CD14-positive monocyte (primary cell): Measurements from ENCODE around the gene PBOV1. TPM values are rescaled to one million over a fixed set of nuclear protein-coding genes. Genes with fewer than 3 reads are reported as not detected.

Source experiments
- DNase-seq, 3 donors: peaks; one replicate each; pipeline ENCODE4 v3.0.0-alpha.2; 2011 to 2022
- H2AFZ ChIP-seq: 2 replicates; pipeline ENCODE4 v1.6.0; 2012; ENCODE audit warnings: mild to moderate bottlenecking, low read depth, low read length, inconsistent platforms; ENCODE audit not compliant: insufficient read depth, poor library complexity, severe bottlenecking
- H3K27ac ChIP-seq, 2 donors: 1 replicate in 1 of 2; 2 replicates in 1 of 2; pipeline ENCODE4 v1.5.1; 2012 to 2013; ENCODE audit warnings: low read length in 2 of 2, control low read depth in 1 of 2, inconsistent platforms in 1 of 2, low read depth in 1 of 2, mild to moderate bottlenecking in 1 of 2
- H3K27me3 ChIP-seq, 2 donors: one replicate each; pipeline versions ENCODE4 v1.6.0 to v1.6.1; 2011 to 2013; ENCODE audit warnings: low read length in 2 of 2; ENCODE audit not compliant: control insufficient read depth in 2 of 2, insufficient read depth in 2 of 2
- H3K36me3 ChIP-seq, 2 donors: replicated peaks in 1 of 2; 1 replicate in 1 of 2; 2 replicates in 1 of 2; pipeline versions ENCODE4 v1.5.1 to v1.6.1; 2012 to 2013; ENCODE audit warnings: low read length in 2 of 2, control low read depth in 1 of 2, inconsistent platforms in 1 of 2, mild to moderate bottlenecking in 1 of 2; ENCODE audit not compliant: insufficient read depth in 2 of 2, control insufficient read depth in 1 of 2
- H3K4me1 ChIP-seq, 2 donors: 1 replicate in 1 of 2; 2 replicates in 1 of 2; pipeline versions ENCODE4 v1.5.1 to v1.6.1; 2012 to 2013; ENCODE audit warnings: low read length in 2 of 2, control low read depth in 1 of 2, inconsistent platforms in 1 of 2, mild to moderate bottlenecking in 1 of 2, moderate library complexity in 1 of 2; ENCODE audit not compliant: insufficient read depth in 2 of 2, control insufficient read depth in 1 of 2
- H3K4me2 ChIP-seq: replicated peaks from 2 replicates; pipeline ENCODE3; 2012; ENCODE audit warnings: low read length, moderate library complexity, mild to moderate bottlenecking; ENCODE audit not compliant: poor library complexity, severe bottlenecking; ENCODE audit errors: extremely low read depth
- H3K4me3 ChIP-seq, 3 experiments: fragments of 200-600 bp in 1 of 3; sonication (generic) in 1 of 3; replicated peaks in 1 of 3; 1 replicate in 2 of 3; 2 replicates in 1 of 3; pipeline ENCODE4 v1.5.1; 2011 to 2013; ENCODE audit warnings: low read length in 3 of 3, mild to moderate bottlenecking in 3 of 3, control low read depth in 2 of 3, low read depth in 2 of 3, inconsistent platforms in 1 of 3, moderate library complexity in 1 of 3
- H3K79me2 ChIP-seq: 2 replicates; pipeline ENCODE4 v1.6.0; 2012; ENCODE audit warnings: mild to moderate bottlenecking, control low read depth, inconsistent platforms, low read length, moderate library complexity; ENCODE audit not compliant: insufficient read depth
- H3K9ac ChIP-seq: 2 replicates; pipeline ENCODE4 v1.6.0; 2017; ENCODE audit warnings: low read length, mild to moderate bottlenecking; ENCODE audit not compliant: insufficient read depth, poor library complexity, severe bottlenecking
- H3K9me3 ChIP-seq, 2 donors: replicated peaks in 1 of 2; 1 replicate in 1 of 2; 2 replicates in 1 of 2; pipeline versions ENCODE4 v1.5.1 to v1.6.1; 2012 to 2013; ENCODE audit warnings: low read length in 2 of 2, control low read depth in 1 of 2; ENCODE audit not compliant: control insufficient read depth in 1 of 2, insufficient read depth in 1 of 2
- H4K20me1 ChIP-seq: 2 replicates; pipeline ENCODE4 v1.6.0; 2012; ENCODE audit warnings: mild to moderate bottlenecking, low read length, control low read depth, moderate library complexity; ENCODE audit not compliant: insufficient read depth
- H3K27ac Mint-ChIP-seq, 7 donors: one replicate each; pipeline ENCODE4 v1.8.0; 2020; ENCODE audit warnings: mild to moderate bottlenecking in 7 of 7, mixed read lengths in 7 of 7, moderate library complexity in 6 of 7, inconsistent platforms in 2 of 7
- H3K27me3 Mint-ChIP-seq, 3 donors: one replicate each; pipeline ENCODE4 v1.8.0; 2021 to 2022; ENCODE audit warnings: low read depth in 3 of 3, mild to moderate bottlenecking in 3 of 3, mixed read lengths in 3 of 3, moderate library complexity in 3 of 3, inconsistent platforms in 1 of 3
- H3K36me3 Mint-ChIP-seq, 2 donors: one replicate each; pipeline ENCODE4 v1.8.0; 2020; ENCODE audit warnings: mixed read lengths in 2 of 2, inconsistent platforms in 1 of 2, mild to moderate bottlenecking in 1 of 2
- H3K4me1 Mint-ChIP-seq: one replicate; pipeline ENCODE4 v1.8.0; 2020; ENCODE audit warnings: mild to moderate bottlenecking, mixed read lengths
- H3K4me3 Mint-ChIP-seq, 2 donors: one replicate each; pipeline ENCODE4 v1.8.0; 2020; ENCODE audit warnings: mild to moderate bottlenecking in 2 of 2, mixed read lengths in 2 of 2, moderate library complexity in 1 of 2
- H3K9me3 Mint-ChIP-seq, 7 donors: one replicate each; pipeline ENCODE4 v1.8.0; 2020 to 2022; ENCODE audit warnings: mixed read lengths in 7 of 7, mild to moderate bottlenecking in 6 of 7, moderate library complexity in 6 of 7, inconsistent platforms in 2 of 7
- WGBS: methylation state at CpG from one replicate; pipeline ENCODE4 v1.1.5; 2013; ENCODE audit warnings: missing lambda C conversion rate; ENCODE audit not compliant: insufficient coverage; 5-methylcytosine and 5-hydroxymethylcytosine counted together
- intact Hi-C, 2 donors: fragments of 100-400 bp; cut with micrococcal nuclease; formaldehyde crosslinking; loops; one replicate each; pipeline versions ENCODE4 v1.15.0 to v1.15.1; 2023
- polyA plus RNA-seq, 3 donors: library from polyadenylated mRNA; depleted of rRNA in 1 of 3; unstranded in 2 of 3; stranded (reverse) in 1 of 3; fragments of 300-500 nt in 2 of 3; fragments of >200 nt in 1 of 3; fragmentation: Illumina TruSeq in 2 of 3; gene quantifications; 1 replicate in 2 of 3; 2 replicates in 1 of 3; pipeline ENCODE4 v1.2.3, GENCODE V29; 2012 to 2021
- TF ChIP-seq, protein P1 (sequence below): fragments of 200-600 bp; IDR thresholded peaks from one replicate; pipeline ENCODE4 v1.8.0; 2022; ENCODE audit warnings: antibody characterized with exemption, mild to moderate bottlenecking

Gene PBOV1
- polyA plus RNA-seq, 3 donors = not detected

- H3K27me3 ChIP-seq = no peaks in the 10 kb centered on the region
- Mint-ChIP-seq H3K27ac (no peak overlapping the region), H3K36me3 (no peaks in the 10 kb centered on the region), H3K27me3 (peaks cover 0 to 8% (median 2%) of the 10 kb centered on the region in 3 donors), H3K4me1 (no peaks in the 10 kb centered on the region), H3K9me3 (no peaks in the 10 kb centered on the region), H3K4me3 (no peak overlapping the region)
- H2AFZ ChIP-seq = no peak overlapping the region
- no peaks in the 10 kb centered on the region for H3K9me3 ChIP-seq
- no peak overlapping the region for H3K27ac ChIP-seq
- no peaks in the 10 kb centered on the region for H3K36me3 ChIP-seq
- H3K9ac ChIP-seq = no peak overlapping the region
- TF ChIP-seq, protein P1, sequence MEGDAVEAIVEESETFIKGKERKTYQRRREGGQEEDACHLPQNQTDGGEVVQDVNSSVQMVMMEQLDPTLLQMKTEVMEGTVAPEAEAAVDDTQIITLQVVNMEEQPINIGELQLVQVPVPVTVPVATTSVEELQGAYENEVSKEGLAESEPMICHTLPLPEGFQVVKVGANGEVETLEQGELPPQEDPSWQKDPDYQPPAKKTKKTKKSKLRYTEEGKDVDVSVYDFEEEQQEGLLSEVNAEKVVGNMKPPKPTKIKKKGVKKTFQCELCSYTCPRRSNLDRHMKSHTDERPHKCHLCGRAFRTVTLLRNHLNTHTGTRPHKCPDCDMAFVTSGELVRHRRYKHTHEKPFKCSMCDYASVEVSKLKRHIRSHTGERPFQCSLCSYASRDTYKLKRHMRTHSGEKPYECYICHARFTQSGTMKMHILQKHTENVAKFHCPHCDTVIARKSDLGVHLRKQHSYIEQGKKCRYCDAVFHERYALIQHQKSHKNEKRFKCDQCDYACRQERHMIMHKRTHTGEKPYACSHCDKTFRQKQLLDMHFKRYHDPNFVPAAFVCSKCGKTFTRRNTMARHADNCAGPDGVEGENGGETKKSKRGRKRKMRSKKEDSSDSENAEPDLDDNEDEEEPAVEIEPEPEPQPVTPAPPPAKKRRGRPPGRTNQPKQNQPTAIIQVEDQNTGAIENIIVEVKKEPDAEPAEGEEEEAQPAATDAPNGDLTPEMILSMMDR = no peak
- DNase-seq = no peak
- no peak overlapping the region for H3K4me3 ChIP-seq
- no peak overlapping the region for H3K4me2 ChIP-seq
- no peaks in the 10 kb centered on the region for H4K20me1 ChIP-seq
- H3K79me2 ChIP-seq = no peaks in the 10 kb centered on the region
- no peaks in the 10 kb centered on the region for H3K4me1 ChIP-seq
- intact Hi-C loops = no loop called here
- 100% methylated on average over 1 of the region's 3 CpGs for WGBS
Observed at GRCh38 chr6:138246650-138247440, 28.6 kb upstream of the PBOV1 start.

- H3K27ac ChIP-seq = no peak overlapping the region
- H3K4me3 ChIP-seq = no peak overlapping the region
- no peak overlapping the region for H3K4me2 ChIP-seq
- intact Hi-C loops = no loop called here
- no peaks in the 10 kb centered on the region for H3K4me1 ChIP-seq
- no peak overlapping the region for H3K4me3 Mint-ChIP-seq
- DNase-seq = no peak
- H3K27ac Mint-ChIP-seq = no peak overlapping the region
- H4K20me1 ChIP-seq = no peaks in the 10 kb centered on the region
- no peaks in the 10 kb centered on the region for H3K27me3 ChIP-seq
- H3K36me3 Mint-ChIP-seq = no peaks in the 10 kb centered on the region
- no peak overlapping the region for H3K9ac ChIP-seq
- peaks cover 0 to 9% (median 3%) of the 10 kb centered on the region in 3 donors for H3K27me3 Mint-ChIP-seq
- TF ChIP-seq, protein P1 = no peak
- H3K9me3 Mint-ChIP-seq = no peaks in the 10 kb centered on the region
- H3K9me3 ChIP-seq = no peaks in the 10 kb centered on the region
- H3K36me3 ChIP-seq = no peaks in the 10 kb centered on the region
- no peaks in the 10 kb centered on the region for H3K4me1 Mint-ChIP-seq
- WGBS = 100% methylated on average over 3 of the region's 3 CpGs
- H3K79me2 ChIP-seq = no peaks in the 10 kb centered on the region
- H2AFZ ChIP-seq = no peak overlapping the region
Observed at GRCh38 chr6:138245751-138246150, 27.5 kb upstream of the PBOV1 start.
